ENCODE results near the gene GPRC5C.
"Not testable (repeated sequence)": the region's sequence is repeated elsewhere in the genome, so short reads cannot be mapped to it uniquely, and the experiment has no call there.

The GPRC5C gene

DNA sequence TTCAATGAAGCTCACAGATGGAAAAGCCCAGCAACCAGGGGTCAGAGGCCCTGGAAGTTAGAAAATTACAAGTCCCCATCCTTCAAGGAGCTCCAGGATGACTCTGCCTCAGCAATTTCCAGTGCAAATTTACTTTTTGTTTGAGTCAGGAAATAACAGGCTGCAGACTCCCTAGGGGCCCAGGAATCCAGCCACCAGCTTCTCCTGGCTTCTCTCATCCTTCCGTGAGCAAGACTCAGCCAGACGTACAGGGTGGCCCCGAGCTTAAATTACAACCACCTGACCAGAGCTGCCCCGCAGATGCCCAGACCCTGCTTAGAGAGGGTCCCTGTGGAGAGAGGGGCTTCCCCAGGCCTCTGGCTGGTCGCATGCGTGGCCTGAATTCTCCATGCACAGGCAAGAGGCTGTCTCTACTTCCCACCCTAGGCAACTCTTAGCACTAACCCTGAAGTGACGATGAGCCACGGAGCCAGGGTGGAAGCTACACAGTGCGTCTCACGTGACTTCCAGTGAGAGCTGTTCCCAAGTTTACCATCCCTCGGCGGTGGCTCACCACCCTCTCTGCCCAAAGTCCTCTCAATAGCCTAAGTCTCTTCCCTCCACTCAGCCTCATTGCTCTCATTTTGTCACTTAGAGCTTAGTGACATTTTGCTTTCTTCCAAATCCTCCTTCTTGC, 37.5 kb upstream of the GPRC5C start:
- Mint-ChIP-seq H3K27me3 (peaks cover 10 to 14% of the 10 kb centered on the region in 2 donors), H3K4me1 (ENCODE audit: low read depth in 2 of 2) (peaks cover 0 to 2% of the 10 kb centered on the region in 2 donors), H3K4me3 (no peak overlapping the region), H3K9me3 (no peaks in the 10 kb centered on the region), H3K36me3 (ENCODE audit: insufficient read depth) (no peaks in the 10 kb centered on the region), H3K27ac (no peak overlapping the region)
- ATAC-seq (replicated peaks) (no peak), DNase-seq (no peak)

DNA sequence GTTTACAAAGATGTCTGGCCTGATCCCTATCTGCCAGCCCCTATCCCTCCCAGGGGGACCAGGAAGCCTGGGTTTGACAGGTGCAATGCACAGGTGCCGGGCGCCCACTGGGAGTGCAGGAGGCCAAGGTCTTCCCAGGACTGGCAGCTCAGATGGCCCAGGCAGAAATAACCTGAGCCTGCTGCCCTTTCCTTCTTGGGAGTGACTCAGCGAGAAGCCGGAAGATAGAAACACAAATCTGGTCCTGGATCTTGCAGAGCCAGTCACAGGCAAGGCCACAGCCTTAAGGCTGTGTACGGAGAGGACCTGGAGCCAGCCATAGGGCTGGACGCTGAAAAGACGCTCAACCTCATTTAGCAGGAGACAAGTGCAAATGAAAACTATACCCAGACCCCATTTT, 36.9 kb upstream of the GPRC5C start:
- H3K27me3 Mint-ChIP-seq, result peaks cover 10% of the 10 kb centered on the region in 2 donors
- H3K4me1 Mint-ChIP-seq (ENCODE audit: low read depth in 2 of 2), result peaks cover 0 to 2% of the 10 kb centered on the region in 2 donors
- H3K36me3 Mint-ChIP-seq (ENCODE audit: insufficient read depth), result no peaks in the 10 kb centered on the region
- DNase-seq, result no peak
- no peaks in the 10 kb centered on the region for H3K9me3 Mint-ChIP-seq
- no peak overlapping the region for H3K27ac Mint-ChIP-seq
- no peak overlapping the region for H3K4me3 Mint-ChIP-seq
- no peak for ATAC-seq (replicated peaks)

DNA sequence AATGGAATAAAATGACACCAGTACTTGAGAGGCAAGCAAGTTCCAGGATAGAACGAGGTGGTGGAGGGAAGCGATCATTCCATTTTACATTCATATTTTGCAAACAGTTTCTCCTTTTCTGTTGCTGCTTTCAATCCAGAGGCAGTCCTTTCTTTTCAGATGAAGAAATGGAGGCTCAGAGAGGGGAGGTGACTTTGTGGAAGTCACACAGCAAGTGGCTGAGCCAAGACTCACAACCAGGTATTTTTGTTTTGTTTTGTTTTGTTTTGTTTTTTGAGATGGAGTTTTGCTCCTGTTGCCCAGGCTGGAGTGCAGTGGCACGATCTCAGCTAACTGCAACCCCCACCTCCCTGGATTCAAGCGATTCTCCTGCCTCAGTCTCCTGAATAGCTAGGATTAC, 35.3 kb upstream of the GPRC5C start:
- ATAC-seq (replicated peaks), result no peak
- H3K27ac Mint-ChIP-seq, result no peak overlapping the region
- H3K36me3 Mint-ChIP-seq (ENCODE audit: insufficient read depth), result no peaks in the 10 kb centered on the region
- H3K9me3 Mint-ChIP-seq, result no peaks in the 10 kb centered on the region
- H3K27me3 Mint-ChIP-seq, result peaks cover 11% of the 10 kb centered on the region in 2 donors
- DNase-seq, result no peak
- no peak overlapping the region for H3K4me3 Mint-ChIP-seq
- peaks cover 0 to under 1% of the 10 kb centered on the region in 2 donors for H3K4me1 Mint-ChIP-seq (ENCODE audit: low read depth in 2 of 2)

DNA sequence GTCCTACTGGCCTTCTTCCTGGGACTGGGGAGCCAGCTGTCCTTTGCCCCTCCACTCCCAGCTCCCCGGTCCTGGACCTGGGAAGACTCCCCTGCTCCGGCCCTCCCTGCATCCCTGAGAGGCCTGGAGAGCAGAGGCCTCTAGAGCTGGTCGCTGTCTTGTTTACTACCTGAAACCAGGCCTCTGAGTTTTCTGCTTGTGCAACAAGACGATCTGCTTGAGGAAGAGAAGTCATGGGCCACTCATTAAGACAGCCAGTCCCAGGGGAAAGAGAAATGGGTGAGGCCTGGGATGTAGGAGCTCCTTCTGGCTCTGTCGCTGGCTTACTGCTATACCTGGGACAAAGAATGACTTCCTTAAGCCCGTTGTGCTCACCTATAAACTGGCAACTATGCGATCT, 29.8 kb upstream of the GPRC5C start:
- Mint-ChIP-seq H3K27ac (no peak overlapping the region), H3K27me3 (peaks cover 17 to 27% of the 10 kb centered on the region in 2 donors), H3K4me1 (ENCODE audit: low read depth in 2 of 2) (peaks cover 3% of the 10 kb centered on the region in 2 donors), H3K4me3 (no peak overlapping the region), H3K9me3 (no peaks in the 10 kb centered on the region), H3K36me3 (ENCODE audit: insufficient read depth) (no peaks in the 10 kb centered on the region)
- DNase-seq (no peak), ATAC-seq (replicated peaks) (no peak)

DNA sequence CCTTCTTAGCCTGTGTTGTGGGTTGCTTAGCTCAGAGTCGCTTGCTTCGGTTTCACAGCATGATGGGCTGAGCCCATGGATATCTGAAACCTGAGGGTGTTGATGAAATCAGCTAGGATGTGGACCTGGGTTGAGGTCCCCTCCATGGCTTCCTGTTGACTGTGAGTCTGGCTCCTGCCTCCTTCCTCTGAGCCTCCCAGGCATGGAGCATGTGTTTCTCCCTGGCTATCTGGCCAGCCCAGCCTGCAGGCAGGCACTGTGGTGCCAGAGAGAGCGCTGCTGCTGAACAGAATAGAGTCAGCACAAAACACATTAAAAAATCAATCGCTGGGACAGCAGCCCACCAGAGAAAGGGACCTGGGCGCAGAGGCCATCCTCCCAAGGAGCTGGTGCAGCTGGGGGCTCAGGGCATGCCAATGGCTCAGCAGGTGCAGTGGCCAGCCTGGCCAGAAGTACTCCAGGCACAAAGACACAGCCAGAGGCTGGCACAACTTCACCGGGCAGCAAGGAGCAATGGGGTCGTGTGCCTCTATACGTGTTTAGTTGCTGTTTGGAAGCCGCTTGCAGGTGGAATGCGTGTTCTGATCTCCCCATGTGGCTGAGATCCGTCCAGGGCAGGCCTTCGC, 28.3 kb upstream of the GPRC5C start:
- peaks cover 3 to 5% of the 10 kb centered on the region in 2 donors for H3K4me1 Mint-ChIP-seq (ENCODE audit: low read depth in 2 of 2)
- DNase-seq (no peak), ATAC-seq (replicated peaks) (no peak)
- no peaks in the 10 kb centered on the region for H3K36me3 Mint-ChIP-seq (ENCODE audit: insufficient read depth)
- peaks cover 17 to 27% of the 10 kb centered on the region in 2 donors for H3K27me3 Mint-ChIP-seq
- no peak overlapping the region for H3K4me3 Mint-ChIP-seq
- H3K9me3 Mint-ChIP-seq, result no peaks in the 10 kb centered on the region
- no peak overlapping the region for H3K27ac Mint-ChIP-seq

DNA sequence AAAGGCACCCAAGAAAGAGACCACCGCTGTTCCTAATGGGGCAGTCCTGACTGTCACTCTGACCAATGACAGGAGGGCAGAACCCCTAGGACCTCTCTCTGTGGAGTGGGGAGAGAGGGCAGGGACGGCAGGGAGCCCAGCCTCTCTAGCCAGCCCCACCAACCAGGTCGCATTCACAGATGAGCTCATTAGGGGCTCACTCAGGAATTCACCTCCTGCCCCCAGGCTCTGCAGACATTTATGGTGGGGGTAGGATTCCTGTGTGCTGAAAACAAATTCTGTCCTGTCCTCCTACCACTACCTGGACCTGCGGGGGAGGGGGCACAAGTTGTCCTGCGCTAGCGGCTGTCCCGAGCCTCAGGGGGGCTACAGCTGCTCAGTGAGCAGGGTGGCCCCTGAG, 27.7 kb upstream of the GPRC5C start:
- Mint-ChIP-seq H3K27me3 (peaks cover 17 to 27% of the 10 kb centered on the region in 2 donors), H3K27ac (no peak overlapping the region), H3K36me3 (ENCODE audit: insufficient read depth) (no peaks in the 10 kb centered on the region), H3K9me3 (no peaks in the 10 kb centered on the region), H3K4me3 (no peak overlapping the region), H3K4me1 (ENCODE audit: low read depth in 2 of 2) (peaks cover 3 to 5% of the 10 kb centered on the region in 2 donors)
- no peak for DNase-seq
- ATAC-seq (replicated peaks), result no peak

DNA sequence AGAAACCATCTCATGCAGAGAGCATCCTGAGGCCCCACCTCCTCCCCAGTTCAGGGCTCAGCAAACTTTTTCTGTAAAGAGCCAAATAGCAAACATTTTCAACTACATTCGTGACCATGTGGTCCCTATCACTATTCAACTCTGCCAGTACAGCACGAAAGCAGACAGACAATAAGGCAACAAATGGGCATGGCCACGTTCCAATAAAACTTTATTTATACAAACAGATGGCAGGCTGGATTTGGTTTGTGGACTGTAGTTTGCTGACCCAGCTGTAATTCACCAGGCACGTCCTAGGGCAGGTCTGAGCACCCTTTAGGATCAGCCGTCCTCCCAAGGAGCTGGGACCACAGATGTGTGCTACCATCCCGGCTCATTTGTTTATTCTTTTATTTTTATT, 27.1 kb upstream of the GPRC5C start:
- Mint-ChIP-seq H3K9me3 (no peaks in the 10 kb centered on the region), H3K4me1 (ENCODE audit: low read depth in 2 of 2) (peaks cover 3 to 5% of the 10 kb centered on the region in 2 donors), H3K27me3 (peaks cover 17 to 27% of the 10 kb centered on the region in 2 donors), H3K36me3 (ENCODE audit: insufficient read depth) (no peaks in the 10 kb centered on the region), H3K4me3 (no peak overlapping the region), H3K27ac (no peak overlapping the region)
- no peak for ATAC-seq (replicated peaks)
- DNase-seq, result no peak

DNA sequence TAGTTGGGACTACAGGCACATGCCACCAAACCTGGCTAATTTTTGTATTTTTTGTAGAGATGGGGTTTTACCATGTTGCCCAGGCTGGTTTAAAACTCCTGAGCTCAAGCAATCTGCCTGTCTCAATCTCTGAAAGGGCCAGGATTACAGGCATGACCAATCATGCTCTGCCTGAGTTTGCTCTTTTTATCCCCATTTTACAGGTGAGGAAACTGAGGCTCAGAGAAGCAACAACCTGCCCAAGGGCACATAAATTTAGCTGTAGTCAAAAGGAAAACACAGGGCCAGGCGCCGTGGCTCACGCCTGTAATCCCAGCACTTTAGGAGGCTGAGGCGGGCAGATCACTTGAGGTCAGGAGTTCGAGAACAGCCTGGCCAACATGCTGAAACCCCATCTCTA, 26.6 kb upstream of the GPRC5C start:
- not testable (repeated sequence) for ATAC-seq (replicated peaks); DNase-seq; H3K27ac Mint-ChIP-seq

DNA sequence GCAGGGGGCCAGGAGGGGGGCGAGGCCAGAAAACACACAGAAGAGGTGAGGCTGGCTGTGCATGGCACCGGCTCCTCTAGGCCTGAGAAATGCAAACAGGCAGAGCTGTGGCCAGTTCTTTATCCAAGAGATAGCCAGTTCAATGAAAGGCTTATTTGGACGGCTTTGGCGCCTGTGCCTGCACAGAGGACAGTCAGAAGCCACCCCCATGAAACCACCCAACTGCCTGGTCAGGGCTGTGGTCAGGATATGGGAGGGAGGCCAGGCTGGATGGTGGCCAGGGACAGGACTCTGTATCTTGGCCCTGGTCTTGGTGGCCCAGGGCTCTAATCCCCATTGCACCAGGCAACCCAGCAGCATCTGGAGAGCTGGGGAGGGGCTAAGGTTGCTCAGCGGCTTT, 24.5 kb upstream of the GPRC5C start:
- DNase-seq (no peak), ATAC-seq (replicated peaks) (no peak)
- Mint-ChIP-seq H3K9me3 (no peaks in the 10 kb centered on the region), H3K27ac (no peak overlapping the region), H3K27me3 (peaks cover 12 to 36% of the 10 kb centered on the region in 2 donors), H3K4me1 (ENCODE audit: low read depth in 2 of 2) (peaks cover 3 to 5% of the 10 kb centered on the region in 2 donors), H3K36me3 (ENCODE audit: insufficient read depth) (no peaks in the 10 kb centered on the region), H3K4me3 (no peak overlapping the region)

More for the DNA sequence above, 26.6 kb upstream of the GPRC5C start:
- not testable (repeated sequence) for H3K36me3 Mint-ChIP-seq (ENCODE audit: insufficient read depth); H3K4me3 Mint-ChIP-seq; H3K9me3 Mint-ChIP-seq; H3K4me1 Mint-ChIP-seq (ENCODE audit: low read depth in 2 of 2)
- H3K27me3 Mint-ChIP-seq, result peaks cover 17 to 29% of the 10 kb centered on the region in 2 donors

DNA sequence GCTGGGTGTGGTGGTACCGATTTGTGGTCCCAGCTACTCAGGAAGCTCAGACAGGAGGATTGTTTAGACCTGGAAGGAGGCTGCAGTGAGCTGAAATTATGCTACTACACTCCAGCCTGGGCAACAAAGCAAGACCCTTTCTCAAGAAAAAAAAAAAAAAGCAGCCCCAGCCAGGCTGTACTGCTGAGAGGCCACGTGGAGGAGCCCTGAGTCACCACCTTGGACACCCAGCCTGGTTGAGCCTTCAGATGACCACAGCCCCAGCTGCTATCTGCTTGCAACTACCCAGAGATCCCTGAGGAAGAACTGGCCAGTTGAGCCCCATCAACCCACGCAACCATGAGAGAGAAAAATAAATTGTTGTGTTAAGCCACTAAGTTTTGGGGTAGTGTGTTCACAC, 23.6 kb upstream of the GPRC5C start:
- ATAC-seq (replicated peaks) (no peak), DNase-seq (no peak)
- Mint-ChIP-seq H3K9me3 (no peaks in the 10 kb centered on the region), H3K4me3 (no peak overlapping the region), H3K4me1 (ENCODE audit: low read depth in 2 of 2) (peaks cover 3 to 5% of the 10 kb centered on the region in 2 donors), H3K36me3 (ENCODE audit: insufficient read depth) (no peaks in the 10 kb centered on the region), H3K27me3 (peaks cover 14 to 39% of the 10 kb centered on the region in 2 donors), H3K27ac (no peak overlapping the region)

DNA sequence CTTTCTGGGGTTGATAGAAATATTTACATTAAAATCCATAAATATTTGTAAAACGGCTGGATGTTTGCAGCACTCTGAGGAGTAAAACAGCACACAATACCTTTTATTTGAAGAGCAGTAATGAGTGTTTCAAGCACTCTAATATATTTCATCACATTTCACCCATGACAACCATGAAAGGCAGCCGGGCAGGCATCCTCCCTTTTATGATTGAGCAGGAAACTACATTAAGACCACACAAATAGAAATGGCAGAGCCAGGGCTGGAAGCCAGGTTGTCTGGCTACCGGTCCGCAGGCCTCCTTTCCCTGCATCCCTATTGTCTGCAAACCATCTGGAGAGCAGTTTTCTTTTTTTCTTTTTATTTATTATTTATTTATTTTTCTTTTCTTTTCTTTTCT, 23.1 kb upstream of the GPRC5C start:
- H3K4me1 Mint-ChIP-seq (ENCODE audit: low read depth in 2 of 2), result peaks cover 3 to 5% of the 10 kb centered on the region in 2 donors
- ATAC-seq (replicated peaks) (no peak), DNase-seq (no peak)
- H3K27me3 Mint-ChIP-seq, result peaks cover 14 to 39% of the 10 kb centered on the region in 2 donors
- H3K27ac Mint-ChIP-seq, result no peak overlapping the region
- no peaks in the 10 kb centered on the region for H3K9me3 Mint-ChIP-seq
- H3K36me3 Mint-ChIP-seq (ENCODE audit: insufficient read depth), result no peaks in the 10 kb centered on the region
- H3K4me3 Mint-ChIP-seq, result no peak overlapping the region

DNA sequence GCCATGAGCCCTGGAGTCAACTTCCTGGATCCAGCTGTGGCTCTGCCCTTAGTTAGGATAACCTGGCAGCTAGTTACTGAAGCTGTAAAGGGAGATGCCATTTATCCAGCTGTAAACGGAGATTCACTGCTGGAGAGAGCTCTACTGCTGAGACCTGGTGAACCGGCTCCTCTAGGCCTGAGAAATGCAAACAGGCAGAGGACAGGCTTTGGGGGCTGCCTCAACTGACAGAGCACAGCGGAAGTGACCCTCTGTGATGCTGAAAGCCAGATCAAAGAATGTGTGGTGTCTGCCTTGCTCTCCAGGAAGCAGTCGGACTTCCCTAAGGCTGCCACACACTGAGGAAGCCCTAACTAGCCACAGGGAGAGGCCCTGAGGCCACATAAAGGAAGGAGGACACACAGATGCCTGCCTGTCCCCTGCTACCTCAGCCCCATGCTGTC, 21.9 kb upstream of the GPRC5C start:
- DNase-seq (no peak), ATAC-seq (replicated peaks) (no peak)
- Mint-ChIP-seq H3K4me3 (no peak overlapping the region), H3K27ac (no peak overlapping the region), H3K4me1 (ENCODE audit: low read depth in 2 of 2) (peaks cover 3 to 5% of the 10 kb centered on the region in 2 donors), H3K27me3 (peaks cover 7 to 28% of the 10 kb centered on the region in 2 donors), H3K36me3 (ENCODE audit: insufficient read depth) (no peaks in the 10 kb centered on the region), H3K9me3 (no peaks in the 10 kb centered on the region)

DNA sequence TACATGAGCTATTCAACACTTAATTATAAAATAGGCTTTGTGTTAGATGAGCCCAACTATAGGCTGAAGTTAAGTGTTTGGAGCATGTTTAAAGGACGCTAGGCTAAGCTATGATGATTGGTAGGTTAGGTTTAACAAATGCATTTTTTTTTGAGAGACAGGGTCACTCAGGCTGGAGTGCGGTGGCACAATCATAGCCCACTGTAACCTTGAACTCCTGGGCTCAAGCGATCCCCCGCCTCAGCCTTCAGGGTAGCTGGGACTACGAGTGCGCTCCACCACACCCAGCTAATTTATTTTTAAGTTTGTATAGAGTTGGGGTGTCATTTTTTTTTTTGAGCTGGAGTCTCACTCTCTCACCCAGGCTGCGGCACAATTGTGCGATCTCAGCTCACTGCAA, 19.3 kb upstream of the GPRC5C start:
- no peaks in the 10 kb centered on the region for H3K36me3 Mint-ChIP-seq (ENCODE audit: insufficient read depth)
- ATAC-seq (replicated peaks), result no peak
- H3K27me3 Mint-ChIP-seq, result peaks cover 7 to 32% of the 10 kb centered on the region in 2 donors
- no peak overlapping the region for H3K27ac Mint-ChIP-seq
- H3K4me3 Mint-ChIP-seq, result no peak overlapping the region
- DNase-seq, result no peak
- H3K4me1 Mint-ChIP-seq (ENCODE audit: low read depth in 2 of 2), result no peaks in the 10 kb centered on the region
- H3K9me3 Mint-ChIP-seq, result no peaks in the 10 kb centered on the region

DNA sequence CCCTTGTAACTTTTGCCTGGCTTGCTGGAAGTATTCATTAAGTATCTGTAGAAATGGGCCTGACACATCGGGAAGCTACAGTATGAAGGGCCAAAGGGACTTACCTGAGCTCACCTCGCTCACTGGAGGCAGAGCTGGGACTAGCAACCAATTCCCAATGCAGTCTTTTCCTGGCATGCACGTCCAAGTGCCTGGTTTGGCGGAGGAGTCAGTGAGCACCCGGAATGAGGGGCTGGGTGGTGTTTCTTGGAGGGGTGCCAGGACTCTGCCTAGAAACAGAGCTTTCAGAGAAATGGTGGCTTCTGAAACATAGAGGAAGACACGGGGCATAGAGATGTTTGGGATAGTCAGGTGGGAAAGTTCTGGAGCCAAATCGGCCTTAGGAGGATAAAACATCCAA, 18.4 kb upstream of the GPRC5C start:
- no peaks in the 10 kb centered on the region for H3K9me3 Mint-ChIP-seq
- no peak overlapping the region for H3K4me3 Mint-ChIP-seq

More for the DNA sequence above, 18.4 kb upstream of the GPRC5C start:
- no peaks in the 10 kb centered on the region for H3K4me1 Mint-ChIP-seq (ENCODE audit: low read depth in 2 of 2)
- DNase-seq (no peak), ATAC-seq (replicated peaks) (no peak)
- peaks cover 7 to 41% of the 10 kb centered on the region in 2 donors for H3K27me3 Mint-ChIP-seq
- H3K27ac Mint-ChIP-seq, result no peak overlapping the region
- no peaks in the 10 kb centered on the region for H3K36me3 Mint-ChIP-seq (ENCODE audit: insufficient read depth)

All from effector memory CD8-positive, alpha-beta T cell (primary cell).